ENCODE measurements around the gene C1QTNF8. TPM values are rescaled to one million over a fixed set of nuclear protein-coding genes. Genes with fewer than 3 reads are reported as not detected.

The C1QTNF8 gene
- total RNA-seq, 1 experiment from 2014 or later: 0.39 TPM

DNA sequence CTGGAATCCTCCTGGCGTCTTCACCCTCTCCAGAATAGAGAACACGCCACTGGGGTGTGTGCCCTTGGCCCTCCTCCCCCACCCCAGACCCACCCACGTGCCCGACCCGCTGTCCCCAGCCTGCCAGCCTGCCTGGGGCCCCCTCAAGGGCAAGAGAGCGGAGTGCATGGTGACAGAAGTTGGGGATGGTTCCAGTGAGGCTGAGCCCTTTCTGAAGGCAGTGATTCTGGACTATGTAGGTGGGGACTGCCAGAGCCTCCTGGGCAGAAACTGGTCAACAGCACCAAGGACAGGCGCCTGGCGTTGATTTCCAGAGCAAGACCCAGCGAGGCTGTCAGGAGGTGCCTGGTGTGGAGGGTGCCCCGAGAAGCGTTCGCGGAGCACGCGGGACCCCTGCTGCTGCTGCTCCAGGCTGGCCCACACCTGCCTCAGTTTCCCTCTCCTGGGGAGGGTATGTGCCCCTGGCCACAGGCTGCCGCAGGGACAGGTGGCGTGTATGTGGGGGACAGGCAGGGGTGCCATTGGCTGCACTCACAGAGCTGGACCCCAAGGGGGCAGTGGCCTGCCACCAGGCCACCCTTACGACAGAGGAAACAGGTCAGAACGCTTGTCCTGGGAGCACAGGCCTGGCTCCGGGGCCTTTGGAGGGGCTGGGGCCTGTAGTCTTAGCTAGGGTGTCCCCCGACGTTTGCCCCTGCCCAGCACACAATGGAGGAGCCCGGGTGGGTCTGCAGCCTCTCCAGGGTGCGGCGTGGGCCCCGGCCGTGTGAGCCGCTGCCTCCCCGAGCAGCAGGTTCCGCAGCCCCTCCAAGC, 22.3 kb downstream of the C1QTNF8 start:
- H3K27me3 ChIP-seq (ENCODE audit: control insufficient read depth, insufficient read depth, low read length): no peaks in the 10 kb centered on the region; the same call in 1 of the 2 replicates
- no peak overlapping the region; the same call in 1 of the 2 replicates for H3K27ac ChIP-seq (ENCODE audit: low read length)
- H3K9me3 ChIP-seq (ENCODE audit: control insufficient read depth, insufficient read depth, low read depth, low read length): no peaks in the 10 kb centered on the region
- peaks cover 60% of the 10 kb centered on the region for H3K4me1 ChIP-seq (ENCODE audit: control insufficient read depth, insufficient read depth, low read length)
- no peak for DNase-seq (ENCODE audit: low read depth, low spot score)
- peak; percentile 36 for ATAC-seq
- H3K36me3 ChIP-seq (ENCODE audit: control insufficient read depth, insufficient read depth, low read length): no peaks in the 10 kb centered on the region
- H3K4me3 ChIP-seq (ENCODE audit: low read depth in 2 of 2, low read length in 2 of 2): no peak overlapping the region
- CTCF ChIA-PET: no interaction called here
- POLR2A ChIA-PET: interaction anchor here (0.5 to 0.7 kb wide), 2 partner anchors 8 to 207 kb away, joined by 3 to 4 read pairs; no protein-coding TSS in a partner anchor
- no peak for TF ChIP-seq SIN3A (IDR thresholded peaks at IDR 0.05; ENCODE audit: borderline replicate concordance, insufficient read depth, low read depth, low read length)
- TF ChIP-seq, protein P1, sequence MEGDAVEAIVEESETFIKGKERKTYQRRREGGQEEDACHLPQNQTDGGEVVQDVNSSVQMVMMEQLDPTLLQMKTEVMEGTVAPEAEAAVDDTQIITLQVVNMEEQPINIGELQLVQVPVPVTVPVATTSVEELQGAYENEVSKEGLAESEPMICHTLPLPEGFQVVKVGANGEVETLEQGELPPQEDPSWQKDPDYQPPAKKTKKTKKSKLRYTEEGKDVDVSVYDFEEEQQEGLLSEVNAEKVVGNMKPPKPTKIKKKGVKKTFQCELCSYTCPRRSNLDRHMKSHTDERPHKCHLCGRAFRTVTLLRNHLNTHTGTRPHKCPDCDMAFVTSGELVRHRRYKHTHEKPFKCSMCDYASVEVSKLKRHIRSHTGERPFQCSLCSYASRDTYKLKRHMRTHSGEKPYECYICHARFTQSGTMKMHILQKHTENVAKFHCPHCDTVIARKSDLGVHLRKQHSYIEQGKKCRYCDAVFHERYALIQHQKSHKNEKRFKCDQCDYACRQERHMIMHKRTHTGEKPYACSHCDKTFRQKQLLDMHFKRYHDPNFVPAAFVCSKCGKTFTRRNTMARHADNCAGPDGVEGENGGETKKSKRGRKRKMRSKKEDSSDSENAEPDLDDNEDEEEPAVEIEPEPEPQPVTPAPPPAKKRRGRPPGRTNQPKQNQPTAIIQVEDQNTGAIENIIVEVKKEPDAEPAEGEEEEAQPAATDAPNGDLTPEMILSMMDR (IDR thresholded peaks at IDR 0.05): peak; percentile 78; the same call in 1 of the 2 replicates
- no peak for TF ChIP-seq POLR2AphosphoS5 (IDR thresholded peaks at IDR 0.05; ENCODE audit: low read depth, low read length)
- TF ChIP-seq, protein P2, sequence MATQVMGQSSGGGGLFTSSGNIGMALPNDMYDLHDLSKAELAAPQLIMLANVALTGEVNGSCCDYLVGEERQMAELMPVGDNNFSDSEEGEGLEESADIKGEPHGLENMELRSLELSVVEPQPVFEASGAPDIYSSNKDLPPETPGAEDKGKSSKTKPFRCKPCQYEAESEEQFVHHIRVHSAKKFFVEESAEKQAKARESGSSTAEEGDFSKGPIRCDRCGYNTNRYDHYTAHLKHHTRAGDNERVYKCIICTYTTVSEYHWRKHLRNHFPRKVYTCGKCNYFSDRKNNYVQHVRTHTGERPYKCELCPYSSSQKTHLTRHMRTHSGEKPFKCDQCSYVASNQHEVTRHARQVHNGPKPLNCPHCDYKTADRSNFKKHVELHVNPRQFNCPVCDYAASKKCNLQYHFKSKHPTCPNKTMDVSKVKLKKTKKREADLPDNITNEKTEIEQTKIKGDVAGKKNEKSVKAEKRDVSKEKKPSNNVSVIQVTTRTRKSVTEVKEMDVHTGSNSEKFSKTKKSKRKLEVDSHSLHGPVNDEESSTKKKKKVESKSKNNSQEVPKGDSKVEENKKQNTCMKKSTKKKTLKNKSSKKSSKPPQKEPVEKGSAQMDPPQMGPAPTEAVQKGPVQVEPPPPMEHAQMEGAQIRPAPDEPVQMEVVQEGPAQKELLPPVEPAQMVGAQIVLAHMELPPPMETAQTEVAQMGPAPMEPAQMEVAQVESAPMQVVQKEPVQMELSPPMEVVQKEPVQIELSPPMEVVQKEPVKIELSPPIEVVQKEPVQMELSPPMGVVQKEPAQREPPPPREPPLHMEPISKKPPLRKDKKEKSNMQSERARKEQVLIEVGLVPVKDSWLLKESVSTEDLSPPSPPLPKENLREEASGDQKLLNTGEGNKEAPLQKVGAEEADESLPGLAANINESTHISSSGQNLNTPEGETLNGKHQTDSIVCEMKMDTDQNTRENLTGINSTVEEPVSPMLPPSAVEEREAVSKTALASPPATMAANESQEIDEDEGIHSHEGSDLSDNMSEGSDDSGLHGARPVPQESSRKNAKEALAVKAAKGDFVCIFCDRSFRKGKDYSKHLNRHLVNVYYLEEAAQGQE (IDR thresholded peaks at IDR 0.05; ENCODE audit: insufficient read depth in 1 of 2, low read depth in 2 of 2, low read length in 1 of 2): peak; percentile 62 to 69; a peak in 3 of 4 replicates
- BruUV-seq (replicated peaks): no TSS peak
- intact Hi-C loops (cut with micrococcal nuclease; ENCODE audit: unreplicated experiment) (no loop called here), in situ Hi-C loops (cut with HindIII; ENCODE audit: low pct_unique_long_range_greater_than_20kb, low sequenced_read_pairs) (no loop called here)

DNA sequence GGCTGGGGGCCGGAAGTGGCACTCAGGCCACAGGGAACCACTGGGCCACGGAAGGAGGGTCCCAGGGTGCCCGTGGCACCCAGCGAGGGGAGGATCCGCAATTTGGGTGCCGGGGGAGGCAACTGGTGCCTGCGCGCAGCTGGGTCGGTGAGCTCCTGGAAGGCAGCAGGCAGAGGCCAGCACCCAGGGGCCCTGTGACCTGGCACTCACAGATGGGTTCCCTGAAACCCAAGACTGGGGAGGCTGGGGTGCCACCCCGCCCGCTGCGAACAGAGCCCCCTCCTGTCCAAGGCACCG, 22.8 kb downstream of the C1QTNF8 start:
- Histone ChIP-seq H3K9me3 (ENCODE audit: control insufficient read depth, insufficient read depth, low read depth, low read length) (no peaks in the 10 kb centered on the region), H3K27me3 (ENCODE audit: control insufficient read depth, insufficient read depth, low read length) (no peaks in the 10 kb centered on the region; the same call in 1 of the 2 replicates), H3K36me3 (ENCODE audit: control insufficient read depth, insufficient read depth, low read length) (no peaks in the 10 kb centered on the region), H3K4me3 (ENCODE audit: low read depth in 2 of 2, low read length in 2 of 2) (no peak overlapping the region), H3K4me1 (ENCODE audit: control insufficient read depth, insufficient read depth, low read length) (peaks cover 56% of the 10 kb centered on the region), H3K27ac (ENCODE audit: low read length) (no peak overlapping the region)
- in situ Hi-C loops (cut with HindIII; ENCODE audit: low pct_unique_long_range_greater_than_20kb, low sequenced_read_pairs) (no loop called here), intact Hi-C loops (cut with micrococcal nuclease; ENCODE audit: unreplicated experiment) (no loop called here)
- DNase-seq (ENCODE audit: low read depth, low spot score): no peak
- CTCF ChIA-PET: no interaction called here
- no TSS peak for BruUV-seq (replicated peaks)
- POLR2A ChIA-PET: interaction anchor here (0.7 kb wide), 1 partner anchor 8 kb away, joined by 4 read pairs; no protein-coding TSS in a partner anchor
- no peak for ATAC-seq
- TF ChIP-seq, protein P1 (IDR thresholded peaks at IDR 0.05): no peak
- TF ChIP-seq TCF7L2 (IDR thresholded peaks at IDR 0.05; ENCODE audit: low read depth, low read length): no peak
- no peak for TF ChIP-seq SIN3A (IDR thresholded peaks at IDR 0.05; ENCODE audit: borderline replicate concordance, insufficient read depth, low read depth, low read length)
- no peak for TF ChIP-seq POLR2AphosphoS5 (IDR thresholded peaks at IDR 0.05; ENCODE audit: low read depth, low read length)
- TF ChIP-seq, protein P2 (IDR thresholded peaks at IDR 0.05; ENCODE audit: insufficient read depth in 1 of 2, low read depth in 2 of 2, low read length in 1 of 2): no peak
